Endothelial cell of umbilical vein (primary cell): ENCODE data around the gene YAP1. TPM values are rescaled to one million over a fixed set of nuclear protein-coding genes. Genes with fewer than 3 reads are reported as not detected.

Experiments
- BruUV-seq: library from RNA; stranded (reverse); fragments of 400-500 nt; replicated peaks from 2 replicates; lab custom pipeline; 2021; lab: Mats Ljungman, UMichigan
- CTCF ChIA-PET: fragments of 300-600, 350-600 bp; sonication (Branson Sonifier 250); formaldehyde crosslinking; loops from one replicate; lab custom pipeline; 2021; ENCODE audit warnings: antibody characterized with exemption, inconsistent platforms; lab: Charles Lee
- POLR2A ChIA-PET: fragments of 300-600, 350-600 bp; sonication (Branson Sonifier 250); formaldehyde crosslinking; loops from one replicate; lab custom pipeline; 2021; ENCODE audit warnings: antibody characterized with exemption, inconsistent platforms; lab: Charles Lee
- DNase-seq: peaks from one replicate; pipeline ENCODE4 v3.0.0-alpha.2; 2011; ENCODE audit warnings: low read depth, low spot score
- FAIRE-seq: peaks from 2 replicates; lab custom pipeline; 2011; peaks lifted over from hg19 to GRCh38; lab: Jason Lieb, UNC
- H2AFZ ChIP-seq: 2 replicates; pipeline ENCODE4 v1.6.0; 2012; ENCODE audit warnings: low read depth, low read length, control low read depth, inconsistent platforms
- H3K27ac ChIP-seq: 2 replicates; pipeline ENCODE4 v1.5.1; 2011; ENCODE audit warnings: low read depth, mild to moderate bottlenecking, control low read depth, low read length, moderate library complexity; ENCODE audit not compliant: insufficient read depth
- H3K27me3 ChIP-seq, 2 experiments: 2 replicates each; pipeline versions ENCODE4 v1.6.0 to v1.6.1; 2011; ENCODE audit warnings: low read length in 2 of 2, mixed read lengths in 1 of 2; ENCODE audit not compliant: control insufficient read depth in 2 of 2, insufficient read depth in 2 of 2
- H3K36me3 ChIP-seq, 2 experiments: 2 replicates in 1 of 2; 3 replicates in 1 of 2; pipeline ENCODE4 v1.5.1; 2011; ENCODE audit warnings: low read length in 2 of 2, mild to moderate bottlenecking in 1 of 2, moderate library complexity in 1 of 2; ENCODE audit not compliant: control insufficient read depth in 2 of 2, insufficient read depth in 2 of 2; ENCODE audit errors: extremely low read depth in 1 of 2
- H3K4me1 ChIP-seq: 3 replicates; pipeline ENCODE4 v1.5.1; 2011; ENCODE audit warnings: mild to moderate bottlenecking, low read length; ENCODE audit not compliant: control insufficient read depth, insufficient read depth; ENCODE audit errors: extremely low read depth
- H3K4me2 ChIP-seq: 2 replicates; pipeline ENCODE4 v1.6.1; 2011; ENCODE audit warnings: low read length, control low read depth, mixed read lengths; ENCODE audit not compliant: insufficient read depth
- H3K4me3 ChIP-seq, 3 experiments: fragments of 200-600 bp in 1 of 3; sonication (generic), shearing (Covaris generic) in 1 of 3; replicated peaks in 1 of 3; 2 replicates each; pipeline ENCODE4 v1.5.1; 2011 to 2016; ENCODE audit warnings: control low read depth in 3 of 3, low read length in 3 of 3, mild to moderate bottlenecking in 2 of 3, inconsistent platforms in 1 of 3, low read depth in 1 of 3, moderate library complexity in 1 of 3; ENCODE audit not compliant: insufficient read depth in 1 of 3
- H3K79me2 ChIP-seq: 2 replicates; pipeline ENCODE4 v1.6.0; 2012; ENCODE audit warnings: low read length, inconsistent platforms; ENCODE audit not compliant: control insufficient read depth, insufficient read depth
- H3K9ac ChIP-seq: replicated peaks from 2 replicates; pipeline ENCODE3; 2011; ENCODE audit warnings: low read length, control low read depth; ENCODE audit not compliant: insufficient read depth; ENCODE audit errors: extremely low read depth
- H3K9me1 ChIP-seq: replicated peaks from 3 replicates; pipeline ENCODE4 v1.6.0; 2011; ENCODE audit warnings: mild to moderate bottlenecking, low read length; ENCODE audit not compliant: control insufficient read depth, insufficient read depth; ENCODE audit errors: extremely low read depth
- H3K9me3 ChIP-seq: replicated peaks from 2 replicates; pipeline ENCODE4 v1.5.1; 2012; ENCODE audit warnings: low read length, inconsistent platforms; ENCODE audit not compliant: control insufficient read depth, insufficient read depth
- H4K20me1 ChIP-seq: replicated peaks from 2 replicates; pipeline ENCODE3; 2011; ENCODE audit warnings: mild to moderate bottlenecking, low read length; ENCODE audit not compliant: control insufficient read depth, insufficient read depth; ENCODE audit errors: extremely low read depth
- EZH2 ChIP-seq: IDR thresholded peaks from 2 replicates; pipeline ENCODE4 v1.6.1; 2012; ENCODE audit warnings: borderline replicate concordance, low read depth, mild to moderate bottlenecking, moderate library complexity, low read length, inconsistent platforms; ENCODE audit not compliant: severe bottlenecking
- FOS ChIP-seq: IDR thresholded peaks from 2 replicates; pipeline ENCODE4 v1.6.1; 2011; ENCODE audit warnings: mild to moderate bottlenecking, low read length, moderate library complexity, borderline replicate concordance; ENCODE audit not compliant: insufficient read depth
- GATA2 ChIP-seq: IDR thresholded peaks from 2 replicates; pipeline ENCODE4 v1.7.0; 2011; ENCODE audit warnings: low read depth, mild to moderate bottlenecking, moderate library complexity, mixed read lengths, low read length; ENCODE audit not compliant: insufficient read length, insufficient read depth
- JUN ChIP-seq: IDR thresholded peaks from 2 replicates; pipeline ENCODE4 v1.6.1; 2011; ENCODE audit warnings: borderline replicate concordance, low read depth; ENCODE audit not compliant: insufficient read length, insufficient read depth
- MYC ChIP-seq: IDR thresholded peaks from one replicate; pipeline ENCODE4 v1.6.1; 2011; ENCODE audit warnings: mild to moderate bottlenecking, low read depth, low read length
- POLR2A ChIP-seq: IDR thresholded peaks from 2 replicates; pipeline ENCODE4 v1.6.1; 2012; ENCODE audit warnings: low read depth, mild to moderate bottlenecking, control low read depth, low read length
- POLR2AphosphoS5 ChIP-seq: IDR thresholded peaks from 2 replicates; pipeline ENCODE4 v1.6.1; 2012; ENCODE audit warnings: low read depth, mild to moderate bottlenecking, control low read depth, low read length, moderate library complexity; ENCODE audit not compliant: insufficient read depth
- dilution Hi-C: fragments of 300-500 bp; cut with MboI; formaldehyde crosslinking; loops from one replicate; pipeline ENCODE4 v1.15.0; 2019; ENCODE audit warnings: low sequenced_read_pairs; ENCODE audit not compliant: extremely low pct_ligation_motif_present
- intact Hi-C: fragments of 100-400 bp; cut with micrococcal nuclease; formaldehyde crosslinking; loops from one replicate; pipeline ENCODE4 v1.10.0; 2022
- polyA plus RNA-seq, 4 experiments: library from polyadenylated mRNA; depleted of rRNA in 3 of 4; stranded (reverse) in 3 of 4; unstranded in 1 of 4; fragments of >200 nt; gene quantifications; 2 replicates each; pipeline versions ENCODE4 v1.2.1 to v1.2.3, GENCODE V29; 2011 to 2012; ENCODE audit warnings: missing spikeins in 1 of 4
- total RNA-seq: library from RNA; stranded (reverse); gene quantifications from 2 replicates; pipeline ENCODE4 v1.2.3, GENCODE V29; 2021
- TF ChIP-seq, protein P1 (sequence below): IDR thresholded peaks from 2 replicates; pipeline ENCODE4 v1.6.1; 2011; ENCODE audit not compliant: insufficient read depth, insufficient read length
- TF ChIP-seq, protein P2 (sequence below), 2 donors: IDR thresholded peaks; 1 replicate in 1 of 2; 2 replicates in 1 of 2; pipeline ENCODE4 v1.5.1; 2011; ENCODE audit warnings: low read length in 2 of 2, mild to moderate bottlenecking in 2 of 2, moderate library complexity in 2 of 2, control low read depth in 1 of 2, inconsistent platforms in 1 of 2, low read depth in 1 of 2; ENCODE audit not compliant: insufficient read depth in 1 of 2; ENCODE audit errors: extremely low read depth in 1 of 2

Gene YAP1
- total and polyA plus RNA-seq, 2 donors (not counting 3 experiments of a cell fraction or from before 2014, with no cell fraction given): 32.6 to 48.9 TPM

DNA sequence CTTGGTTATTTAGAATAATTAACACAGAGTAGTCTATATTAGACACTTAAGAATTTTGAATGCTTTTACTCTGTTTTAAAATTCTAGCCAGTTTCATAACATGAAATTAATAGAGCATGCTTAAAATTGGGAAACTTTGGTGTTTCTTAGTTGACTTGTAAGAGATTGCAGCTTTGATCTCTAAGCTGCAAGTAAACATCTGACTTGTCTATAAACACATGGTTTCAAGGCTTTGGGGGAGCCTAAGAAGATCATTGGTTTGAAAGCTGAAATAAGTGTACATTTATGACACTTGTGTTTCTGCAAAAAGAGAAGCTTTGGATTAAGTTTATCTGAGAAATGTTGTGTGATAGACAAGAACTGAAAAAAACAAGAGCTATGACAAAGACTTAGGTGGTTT is 37.8 kb downstream of the YAP1 start:
- TF ChIP-seq GATA2 (no peak), MYC (no peak), JUN (no peak), FOS (no peak), POLR2A (no peak), POLR2AphosphoS5 (no peak), EZH2 (no peak)
- TF ChIP-seq, protein P1, sequence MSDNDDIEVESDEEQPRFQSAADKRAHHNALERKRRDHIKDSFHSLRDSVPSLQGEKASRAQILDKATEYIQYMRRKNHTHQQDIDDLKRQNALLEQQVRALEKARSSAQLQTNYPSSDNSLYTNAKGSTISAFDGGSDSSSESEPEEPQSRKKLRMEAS: no peak
- TF ChIP-seq, protein P2, sequence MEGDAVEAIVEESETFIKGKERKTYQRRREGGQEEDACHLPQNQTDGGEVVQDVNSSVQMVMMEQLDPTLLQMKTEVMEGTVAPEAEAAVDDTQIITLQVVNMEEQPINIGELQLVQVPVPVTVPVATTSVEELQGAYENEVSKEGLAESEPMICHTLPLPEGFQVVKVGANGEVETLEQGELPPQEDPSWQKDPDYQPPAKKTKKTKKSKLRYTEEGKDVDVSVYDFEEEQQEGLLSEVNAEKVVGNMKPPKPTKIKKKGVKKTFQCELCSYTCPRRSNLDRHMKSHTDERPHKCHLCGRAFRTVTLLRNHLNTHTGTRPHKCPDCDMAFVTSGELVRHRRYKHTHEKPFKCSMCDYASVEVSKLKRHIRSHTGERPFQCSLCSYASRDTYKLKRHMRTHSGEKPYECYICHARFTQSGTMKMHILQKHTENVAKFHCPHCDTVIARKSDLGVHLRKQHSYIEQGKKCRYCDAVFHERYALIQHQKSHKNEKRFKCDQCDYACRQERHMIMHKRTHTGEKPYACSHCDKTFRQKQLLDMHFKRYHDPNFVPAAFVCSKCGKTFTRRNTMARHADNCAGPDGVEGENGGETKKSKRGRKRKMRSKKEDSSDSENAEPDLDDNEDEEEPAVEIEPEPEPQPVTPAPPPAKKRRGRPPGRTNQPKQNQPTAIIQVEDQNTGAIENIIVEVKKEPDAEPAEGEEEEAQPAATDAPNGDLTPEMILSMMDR (IDR thresholded peaks at IDR 0.05; ENCODE audit: extremely low read depth in 1 of 2, insufficient read depth in 1 of 2, low read depth in 1 of 2, low read length in 2 of 2): no peak
- H3K9me3 ChIP-seq: no peaks in the 10 kb centered on the region
- H4K20me1 ChIP-seq: peaks cover 25% of the 10 kb centered on the region
- H3K36me3 ChIP-seq: no peaks in the 10 kb centered on the region
- dilution Hi-C loops (no loop called here), intact Hi-C loops (no loop called here)
- H2AFZ ChIP-seq: no peak overlapping the region
- CTCF ChIA-PET: interaction anchor here (0.9 to 1.3 kb wide), 2 partner anchors 9 kb away, joined by 3 to 4 read pairs; no protein-coding TSS in a partner anchor
- no peaks in the 10 kb centered on the region for H3K9me1 ChIP-seq
- POLR2A ChIA-PET: no interaction called here
- H3K4me1 ChIP-seq: peaks cover 4% of the 10 kb centered on the region
- H3K4me3 ChIP-seq: no peak overlapping the region
- H3K79me2 ChIP-seq: peaks cover 11% of the 10 kb centered on the region
- DNase-seq: no peak
- no TSS peak for BruUV-seq
- H3K27ac ChIP-seq: no peak overlapping the region
- no peak overlapping the region for H3K4me2 ChIP-seq
- no peak for FAIRE-seq
- H3K27me3 ChIP-seq: no peaks in the 10 kb centered on the region
- H3K9ac ChIP-seq: no peak overlapping the region
